Gastroesophageal sphincter (tissue), 3 donors: ENCODE measurements around the gene CFAP47.
"Not testable (repeated sequence)": the region's sequence is repeated elsewhere in the genome, so short reads cannot be mapped to it uniquely, and the experiment has no call there.

ENCODE experiments used
- CTCF ChIP-seq, 4 experiments: fragments of 200-600 bp in 2 of 4; fragments of 450-650 bp in 2 of 4; sonication (generic) in 1 of 4; IDR thresholded peaks; one replicate each; pipeline ENCODE4 v1.5.1; 2017 to 2019; ENCODE audit warnings: antibody characterized with exemption in 4 of 4, mild to moderate bottlenecking in 2 of 4, moderate library complexity in 2 of 4
- EP300 ChIP-seq: sonication (generic); formaldehyde crosslinking; IDR thresholded peaks from one replicate; pipeline ENCODE4 v1.6.1; 2017; ENCODE audit warnings: antibody characterized with exemption, mild to moderate bottlenecking
- POLR2AphosphoS5 ChIP-seq: sonication (generic); formaldehyde crosslinking; IDR thresholded peaks from one replicate; pipeline ENCODE4 v1.6.1; 2017; ENCODE audit warnings: antibody characterized with exemption

DNA sequence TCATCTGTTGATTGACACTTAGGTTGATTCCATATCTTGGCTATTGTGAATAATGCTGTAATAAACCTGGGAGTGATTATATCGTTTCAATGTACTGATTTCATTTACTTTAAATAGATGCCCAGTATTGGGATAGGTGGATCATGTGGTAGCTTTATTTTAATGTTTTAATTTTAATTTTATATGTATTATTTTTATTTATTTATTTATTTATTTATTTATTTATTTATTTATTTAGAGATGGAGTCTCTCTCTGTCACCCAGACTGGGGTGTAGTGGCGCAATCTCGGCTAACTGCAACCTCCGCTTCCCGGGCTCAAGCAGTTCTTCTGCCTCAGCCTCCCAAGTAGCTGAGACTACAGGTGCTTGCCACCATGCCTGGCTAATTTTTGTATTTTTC lies 155.5 kb downstream of the CFAP47 start:
- TF ChIP-seq EP300; CTCF (IDR thresholded peaks at IDR 0.05); POLR2AphosphoS5: not testable (repeated sequence)
